GM12878 (cell line): ENCODE measurements around the gene KIF5C. TPM values are rescaled to one million over a fixed set of nuclear protein-coding genes. Genes with fewer than 3 reads are reported as not detected.
A peak's percentile ranks its signal among the peaks of the same experiment; 100 is the strongest.

Experiments used
- ATAC-seq: fragments of 200-7000 bp; cut with Tn5 transposase; 3 replicates; pipeline ENCODE4 v1.9.1; 2020; ENCODE audit warnings: mild to moderate bottlenecking, moderate library complexity
- BruUV-seq: library from RNA; stranded (reverse); fragments of 400-500 nt; replicated peaks from 2 replicates; lab custom pipeline; 2021; lab: Mats Ljungman, UMichigan
- CTCF ChIA-PET: fragments of 300-600 bp; sonication (Branson Sonifier 250); formaldehyde crosslinking; extraction: SDS; loops from one replicate; lab custom pipeline; 2021; ENCODE audit warnings: inconsistent platforms; lab: Yijun Ruan, JAX
- POLR2A ChIA-PET: fragments of 350-600 bp; formaldehyde crosslinking; extraction: SDS; loops from one replicate; lab custom pipeline; 2021; ENCODE audit warnings: inconsistent platforms; lab: Charles Lee
- RAD21 ChIA-PET: fragments of 300-600 bp; sonication (Branson Sonifier 250); formaldehyde crosslinking; loops from one replicate; lab custom pipeline; 2023; ENCODE audit warnings: antibody characterized with exemption; ENCODE audit not compliant: unreplicated experiment; lab: Charles Lee
- SMC1A ChIA-PET: fragments of 300-600 bp; sonication (Branson Sonifier 250); formaldehyde crosslinking; loops from one replicate; lab custom pipeline; 2023; ENCODE audit not compliant: unreplicated experiment, uncharacterized antibody; lab: Charles Lee
- DNase-seq: peaks from one replicate; pipeline ENCODE4 v3.0.0-alpha.2; 2011; ENCODE audit warnings: low read depth, low spot score
- FAIRE-seq: peaks from 3 replicates; lab custom pipeline; 2011; peaks lifted over from hg19 to GRCh38; lab: Jason Lieb, UNC
- H2AFZ ChIP-seq: 2 replicates; pipeline ENCODE4 v1.6.0; 2011; ENCODE audit warnings: low read depth, low read length, control low read depth; ENCODE audit not compliant: control insufficient read depth
- H3K27ac ChIP-seq: 2 replicates; pipeline ENCODE4 v1.5.1; 2011; ENCODE audit warnings: control low read depth; ENCODE audit not compliant: control insufficient read depth, insufficient read depth
- H3K27me3 ChIP-seq, 2 experiments: replicated peaks in 1 of 2; 2 replicates each; pipeline versions ENCODE4 v1.6.0 to v1.6.1; 2011; ENCODE audit warnings: low read length in 1 of 2; ENCODE audit not compliant: control insufficient read depth in 2 of 2, insufficient read depth in 2 of 2
- H3K36me3 ChIP-seq, 2 experiments: 2 replicates each; pipeline ENCODE4 v1.5.1; 2011; ENCODE audit warnings: low read length in 1 of 2; ENCODE audit not compliant: control insufficient read depth in 2 of 2, insufficient read depth in 2 of 2
- H3K4me1 ChIP-seq: 2 replicates; pipeline ENCODE4 v1.6.1; 2011; ENCODE audit warnings: mild to moderate bottlenecking, low read length, moderate library complexity, mixed read lengths; ENCODE audit not compliant: control insufficient read depth, insufficient read depth
- H3K4me2 ChIP-seq: 2 replicates; pipeline ENCODE4 v1.6.0; 2011; ENCODE audit warnings: control low read depth; ENCODE audit not compliant: control insufficient read depth, insufficient read depth
- H3K4me3 ChIP-seq: fragments of 200-600 bp; sonication (generic); 2 replicates; pipeline ENCODE4 v1.5.1; 2016
- H3K79me2 ChIP-seq: 2 replicates; pipeline ENCODE4 v1.6.0; 2011; ENCODE audit warnings: low read length; ENCODE audit not compliant: control insufficient read depth, insufficient read depth
- H3K9ac ChIP-seq: 2 replicates; pipeline ENCODE4 v1.8.0; 2011; ENCODE audit warnings: low read length, control low read depth, mixed read lengths; ENCODE audit not compliant: control insufficient read depth, insufficient read depth
- H3K9me3 ChIP-seq: replicated peaks from 3 replicates; pipeline ENCODE4 v1.5.1; 2011; ENCODE audit warnings: mild to moderate bottlenecking, low read length; ENCODE audit not compliant: control insufficient read depth, insufficient read depth
- H4K20me1 ChIP-seq: 2 replicates; pipeline ENCODE4 v1.6.0; 2011; ENCODE audit not compliant: control insufficient read depth, insufficient read depth
- ATF7 ChIP-seq: fragments of 450-650 bp; IDR thresholded peaks from 2 replicates; pipeline ENCODE4 v1.6.1; 2016; ENCODE audit warnings: low read depth, mild to moderate bottlenecking
- CREM ChIP-seq: IDR thresholded peaks from 2 replicates; pipeline ENCODE4 v1.6.1; 2014; ENCODE audit warnings: antibody characterized with exemption, low read depth
- GABPA ChIP-seq: IDR thresholded peaks from 2 replicates; pipeline ENCODE4 v1.6.1; 2014; ENCODE audit warnings: antibody characterized with exemption, low read depth, mild to moderate bottlenecking, inconsistent platforms
- HCFC1 ChIP-seq: fragments of 150-350 bp; IDR thresholded peaks from 2 replicates; pipeline ENCODE4 v1.6.1; 2014; ENCODE audit warnings: low read length
- IKZF1 ChIP-seq: fragments of 450-650 bp; conservative IDR thresholded peaks from 2 replicates; pipeline ENCODE4 v1.6.1; 2017; ENCODE audit warnings: antibody characterized with exemption, mild to moderate bottlenecking
- KAT2A ChIP-seq: conservative IDR thresholded peaks from 2 replicates; pipeline ENCODE4 v1.6.1; 2011; ENCODE audit warnings: low read depth, low read length; ENCODE audit not compliant: control insufficient read depth
- MEF2A ChIP-seq: IDR thresholded peaks from 2 replicates; pipeline ENCODE4 v1.6.1; 2011; ENCODE audit warnings: low read depth, mild to moderate bottlenecking, low read length, moderate library complexity; ENCODE audit not compliant: insufficient read depth
- NR2F1 ChIP-seq: fragments of 450-650 bp; conservative IDR thresholded peaks from 2 replicates; pipeline ENCODE4 v1.6.1; 2017; ENCODE audit warnings: mild to moderate bottlenecking
- RB1 ChIP-seq: fragments of 450-650 bp; formaldehyde crosslinking; IDR thresholded peaks from 2 replicates; pipeline ENCODE4 v1.6.1; 2017; ENCODE audit warnings: mild to moderate bottlenecking, borderline replicate concordance
- RBBP5 ChIP-seq: fragments of 200-600 bp; sonication (generic); conservative IDR thresholded peaks from 2 replicates; pipeline ENCODE4 v1.6.1; 2016
- STAT3 ChIP-seq: IDR thresholded peaks from 2 replicates; pipeline ENCODE4 v1.6.1; 2011; ENCODE audit warnings: low read depth, low read length, improper control_type of control experiment
- SUPT20H ChIP-seq: IDR thresholded peaks from 2 replicates; pipeline ENCODE4 v1.6.1; 2011; ENCODE audit warnings: low read depth, mild to moderate bottlenecking, low read length, moderate library complexity, borderline replicate concordance; ENCODE audit not compliant: control insufficient read depth
- YY1 ChIP-seq: IDR thresholded peaks from 2 replicates; pipeline ENCODE4 v1.6.1; 2011; ENCODE audit warnings: low read depth, mild to moderate bottlenecking, low read length
- ZNF24 ChIP-seq: fragments of 450-650 bp; IDR thresholded peaks from 2 replicates; pipeline ENCODE4 v1.6.1; 2017; ENCODE audit warnings: antibody characterized with exemption, mild to moderate bottlenecking
- ZNF384 ChIP-seq: IDR thresholded peaks from 2 replicates; pipeline ENCODE4 v1.6.1; 2012; ENCODE audit warnings: low read depth, mild to moderate bottlenecking, low read length, improper control_type of control experiment, borderline replicate concordance
- WGBS: methylation state at CpG from one replicate; pipeline ENCODE4 v1.1.6; 2016; ENCODE audit warnings: low lambda C conversion rate; ENCODE audit not compliant: insufficient replicate concordance, insufficient coverage; ENCODE audit errors: missing lambda C conversion rate; 5-methylcytosine and 5-hydroxymethylcytosine counted together
- in situ Hi-C: fragments of 300-500 bp; cut with MboI; formaldehyde crosslinking; loops from 9 replicates; pipeline ENCODE4 v1.14.3; 2018; ENCODE audit warnings: mixed read lengths
- intact Hi-C: fragments of 100-400 bp; cut with micrococcal nuclease; formaldehyde crosslinking; loops from one replicate; pipeline ENCODE4 v1.14.2; 2022; ENCODE audit not compliant: unreplicated experiment
- polyA plus RNA-seq, 11 experiments: library from polyadenylated mRNA; depleted of rRNA in 4 of 11; unstranded in 6 of 11; stranded (reverse) in 5 of 11; fragments of >200 nt; fragmentation: Nextera tagmentation in 4 of 11; fragmentation: Illumina TruSeq in 1 of 11; extraction: Ambion mirVana in 4 of 11; extraction: Trizol in 1 of 11; gene quantifications; 1 replicate in 1 of 11; 2 replicates in 10 of 11; pipeline versions ENCODE4 v1.2.1 to v1.2.3, GENCODE V29; 2011 to 2016; ENCODE audit warnings: inconsistent platforms in 2 of 11, missing spikeins in 2 of 11, low read depth in 1 of 11
- total RNA-seq, 4 experiments: library from RNA; depleted of rRNA in 3 of 4; stranded (reverse); fragments of >200 nt in 3 of 4; fragmentation: Illumina TruSeq in 1 of 4; extraction: Trizol in 1 of 4; gene quantifications; 2 replicates each; pipeline versions ENCODE4 v1.2.1 to v1.2.3, GENCODE V29; 2013 to 2021
- TF ChIP-seq, protein P1 (sequence below): fragments of 150-350 bp; IDR thresholded peaks from 2 replicates; pipeline ENCODE4 v1.6.1; 2016; ENCODE audit warnings: low read depth, low read length
- TF ChIP-seq, protein P2 (sequence below): IDR thresholded peaks from 2 replicates; pipeline ENCODE4 v1.6.1; 2011; ENCODE audit warnings: low read depth, mild to moderate bottlenecking, low read length, moderate library complexity, borderline replicate concordance; ENCODE audit errors: extremely low read depth
- TF ChIP-seq, protein P3 (sequence below): fragments of 450-650 bp; IDR thresholded peaks from 2 replicates; pipeline ENCODE4 v1.6.1; 2016; ENCODE audit warnings: mild to moderate bottlenecking
- TF ChIP-seq, protein P4 (sequence below): IDR thresholded peaks from 2 replicates; pipeline ENCODE4 v1.6.1; 2011; ENCODE audit warnings: borderline replicate concordance, low read depth, mild to moderate bottlenecking, moderate library complexity, low read length; ENCODE audit not compliant: insufficient read depth, poor library complexity, severe bottlenecking
- TF ChIP-seq, protein P5 (sequence below): IDR thresholded peaks from 2 replicates; pipeline ENCODE4 v1.6.1; 2011; ENCODE audit warnings: low read depth, low read length, improper control_type of control experiment, borderline replicate concordance

Gene KIF5C
- total and polyA plus RNA-seq, 10 of the 15 experiments (the other 5 are each of a cell fraction or from before 2014, with no cell fraction given) = 0.08 to 0.49 (median 0.24) TPM

DNA sequence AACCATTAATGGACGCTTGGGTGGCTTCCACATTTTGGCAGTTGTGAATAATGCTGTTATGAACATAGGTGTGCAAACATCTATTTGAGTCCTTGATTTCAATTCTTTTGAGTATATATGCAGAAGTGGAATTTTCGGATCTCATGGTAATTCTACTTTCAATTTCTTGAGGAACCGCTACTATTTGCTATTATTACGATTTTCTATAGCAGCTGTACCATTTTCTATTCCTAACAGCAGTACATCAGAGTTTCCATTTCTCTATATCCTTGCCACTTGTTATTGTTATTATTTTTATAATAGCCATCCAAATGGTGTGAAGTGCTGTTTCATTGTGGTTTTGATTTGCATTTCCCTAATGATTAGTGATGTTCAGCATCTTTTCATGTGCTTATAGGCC, 69.5 kb downstream of the KIF5C start:
- no peak overlapping the region for H3K4me3 ChIP-seq
- no peak overlapping the region for H2AFZ ChIP-seq
- H4K20me1 ChIP-seq = no peaks in the 10 kb centered on the region
- no peaks in the 10 kb centered on the region for H3K36me3 ChIP-seq
- no peak overlapping the region for H3K27ac ChIP-seq
- no peak overlapping the region for H3K4me2 ChIP-seq
- H3K9ac ChIP-seq = no peak overlapping the region
- DNase-seq (no peak), ATAC-seq (peak; percentile 52), FAIRE-seq (no peak)
- ChIA-PET CTCF (no interaction called here), RAD21 (no interaction called here), SMC1A (no interaction called here), POLR2A (no interaction called here)
- H3K9me3 ChIP-seq = no peaks in the 10 kb centered on the region; the same call in 2 of the 3 replicates
- 65% methylated on average over 4 of the region's 4 CpGs for WGBS
- H3K27me3 ChIP-seq = no peaks in the 10 kb centered on the region
- TF ChIP-seq HCFC1 (no peak), NR2F1 (no peak), ZNF384 (no peak), CREM (no peak), MEF2A (no peak), KAT2A (no peak), IKZF1 (no peak), ATF7 (no peak), SUPT20H (no peak), YY1 (no peak), STAT3 (no peak), GABPA (no peak), RBBP5 (no peak), ZNF24 (no peak), RB1 (no peak)
- TF ChIP-seq, protein P1, sequence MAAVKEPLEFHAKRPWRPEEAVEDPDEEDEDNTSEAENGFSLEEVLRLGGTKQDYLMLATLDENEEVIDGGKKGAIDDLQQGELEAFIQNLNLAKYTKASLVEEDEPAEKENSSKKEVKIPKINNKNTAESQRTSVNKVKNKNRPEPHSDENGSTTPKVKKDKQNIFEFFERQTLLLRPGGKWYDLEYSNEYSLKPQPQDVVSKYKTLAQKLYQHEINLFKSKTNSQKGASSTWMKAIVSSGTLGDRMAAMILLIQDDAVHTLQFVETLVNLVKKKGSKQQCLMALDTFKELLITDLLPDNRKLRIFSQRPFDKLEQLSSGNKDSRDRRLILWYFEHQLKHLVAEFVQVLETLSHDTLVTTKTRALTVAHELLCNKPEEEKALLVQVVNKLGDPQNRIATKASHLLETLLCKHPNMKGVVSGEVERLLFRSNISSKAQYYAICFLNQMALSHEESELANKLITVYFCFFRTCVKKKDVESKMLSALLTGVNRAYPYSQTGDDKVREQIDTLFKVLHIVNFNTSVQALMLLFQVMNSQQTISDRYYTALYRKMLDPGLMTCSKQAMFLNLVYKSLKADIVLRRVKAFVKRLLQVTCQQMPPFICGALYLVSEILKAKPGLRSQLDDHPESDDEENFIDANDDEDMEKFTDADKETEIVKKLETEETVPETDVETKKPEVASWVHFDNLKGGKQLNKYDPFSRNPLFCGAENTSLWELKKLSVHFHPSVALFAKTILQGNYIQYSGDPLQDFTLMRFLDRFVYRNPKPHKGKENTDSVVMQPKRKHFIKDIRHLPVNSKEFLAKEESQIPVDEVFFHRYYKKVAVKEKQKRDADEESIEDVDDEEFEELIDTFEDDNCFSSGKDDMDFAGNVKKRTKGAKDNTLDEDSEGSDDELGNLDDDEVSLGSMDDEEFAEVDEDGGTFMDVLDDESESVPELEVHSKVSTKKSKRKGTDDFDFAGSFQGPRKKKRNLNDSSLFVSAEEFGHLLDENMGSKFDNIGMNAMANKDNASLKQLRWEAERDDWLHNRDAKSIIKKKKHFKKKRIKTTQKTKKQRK = no peak
- TF ChIP-seq, protein P2, sequence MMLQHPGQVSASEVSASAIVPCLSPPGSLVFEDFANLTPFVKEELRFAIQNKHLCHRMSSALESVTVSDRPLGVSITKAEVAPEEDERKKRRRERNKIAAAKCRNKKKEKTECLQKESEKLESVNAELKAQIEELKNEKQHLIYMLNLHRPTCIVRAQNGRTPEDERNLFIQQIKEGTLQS = no peak
- TF ChIP-seq, protein P3, sequence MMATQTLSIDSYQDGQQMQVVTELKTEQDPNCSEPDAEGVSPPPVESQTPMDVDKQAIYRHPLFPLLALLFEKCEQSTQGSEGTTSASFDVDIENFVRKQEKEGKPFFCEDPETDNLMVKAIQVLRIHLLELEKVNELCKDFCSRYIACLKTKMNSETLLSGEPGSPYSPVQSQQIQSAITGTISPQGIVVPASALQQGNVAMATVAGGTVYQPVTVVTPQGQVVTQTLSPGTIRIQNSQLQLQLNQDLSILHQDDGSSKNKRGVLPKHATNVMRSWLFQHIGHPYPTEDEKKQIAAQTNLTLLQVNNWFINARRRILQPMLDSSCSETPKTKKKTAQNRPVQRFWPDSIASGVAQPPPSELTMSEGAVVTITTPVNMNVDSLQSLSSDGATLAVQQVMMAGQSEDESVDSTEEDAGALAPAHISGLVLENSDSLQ = no peak
- TF ChIP-seq, protein P4, sequence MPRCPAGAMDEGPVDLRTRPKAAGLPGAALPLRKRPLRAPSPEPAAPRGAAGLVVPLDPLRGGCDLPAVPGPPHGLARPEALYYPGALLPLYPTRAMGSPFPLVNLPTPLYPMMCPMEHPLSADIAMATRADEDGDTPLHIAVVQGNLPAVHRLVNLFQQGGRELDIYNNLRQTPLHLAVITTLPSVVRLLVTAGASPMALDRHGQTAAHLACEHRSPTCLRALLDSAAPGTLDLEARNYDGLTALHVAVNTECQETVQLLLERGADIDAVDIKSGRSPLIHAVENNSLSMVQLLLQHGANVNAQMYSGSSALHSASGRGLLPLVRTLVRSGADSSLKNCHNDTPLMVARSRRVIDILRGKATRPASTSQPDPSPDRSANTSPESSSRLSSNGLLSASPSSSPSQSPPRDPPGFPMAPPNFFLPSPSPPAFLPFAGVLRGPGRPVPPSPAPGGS = no peak
- TF ChIP-seq, protein P5, sequence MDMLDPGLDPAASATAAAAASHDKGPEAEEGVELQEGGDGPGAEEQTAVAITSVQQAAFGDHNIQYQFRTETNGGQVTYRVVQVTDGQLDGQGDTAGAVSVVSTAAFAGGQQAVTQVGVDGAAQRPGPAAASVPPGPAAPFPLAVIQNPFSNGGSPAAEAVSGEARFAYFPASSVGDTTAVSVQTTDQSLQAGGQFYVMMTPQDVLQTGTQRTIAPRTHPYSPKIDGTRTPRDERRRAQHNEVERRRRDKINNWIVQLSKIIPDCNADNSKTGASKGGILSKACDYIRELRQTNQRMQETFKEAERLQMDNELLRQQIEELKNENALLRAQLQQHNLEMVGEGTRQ = no peak
- BruUV-seq = no TSS peak
- H3K79me2 ChIP-seq = no peaks in the 10 kb centered on the region
- intact Hi-C loops (no loop called here), in situ Hi-C loops (no loop called here)
- no peaks in the 10 kb centered on the region for H3K4me1 ChIP-seq
